GM13977 (cell line): ENCODE measurements around the gene KCNJ16.

Experiments used
- DNase-seq: peaks from one replicate; pipeline ENCODE4 v3.0.0; 2012; ENCODE audit warnings: low spot score
- CTCF ChIP-seq: IDR thresholded peaks from 2 replicates; pipeline ENCODE4 v1.5.1; 2012; ENCODE audit warnings: mild to moderate bottlenecking, control low read depth; ENCODE audit not compliant: insufficient read depth; ENCODE audit errors: extremely low read depth, missing control alignments
- in situ Hi-C: fragments of 300-500 bp; cut with MboI; formaldehyde crosslinking; loops from one replicate; pipeline ENCODE4 v1.12.0; 2022; ENCODE audit warnings: low sequenced_read_pairs, low pct_unique_long_range_greater_than_20kb, mixed read lengths, inconsistent platforms; ENCODE audit not compliant: unreplicated experiment

KCNJ16 gene

DNA sequence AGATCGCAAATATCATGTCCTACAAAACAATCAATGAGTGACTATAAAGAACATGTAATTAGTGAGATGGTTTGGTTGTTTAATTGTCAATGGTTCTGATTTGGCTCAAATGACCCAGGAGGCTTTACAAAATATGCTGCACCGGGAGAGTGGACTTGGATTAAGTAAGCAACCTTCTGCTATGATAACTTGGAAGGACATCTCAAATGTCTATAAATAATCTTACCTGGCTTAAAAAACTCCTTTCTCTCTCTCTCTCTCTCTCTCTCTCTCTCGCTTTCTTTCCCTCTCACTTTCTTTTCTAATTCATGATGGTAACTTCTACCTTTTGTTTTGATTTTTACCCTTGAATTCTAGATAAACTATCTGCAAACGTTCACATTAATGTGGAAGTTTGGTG lies 108.5 kb downstream of the KCNJ16 start:
- in situ Hi-C loops: no loop called here

DNA sequence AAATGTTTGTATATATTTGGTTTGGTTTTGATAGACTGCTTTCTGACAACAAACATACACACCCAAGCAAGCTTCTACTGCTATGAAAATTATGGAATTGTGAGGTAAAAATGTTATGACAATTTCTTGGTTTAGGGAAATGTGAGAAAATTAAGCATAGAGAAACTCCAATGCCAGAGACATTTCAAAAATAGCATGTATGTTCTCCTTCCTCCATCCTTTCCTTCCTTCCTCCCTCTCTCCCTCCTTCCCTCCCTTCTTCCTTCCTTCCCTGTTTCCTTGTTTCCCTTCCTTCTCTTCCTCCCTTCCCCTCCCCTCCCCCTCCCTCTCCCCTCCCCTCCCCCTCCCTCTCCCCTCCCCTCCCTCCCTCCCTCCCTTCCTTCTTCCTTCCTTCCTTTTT lies 109.2 kb downstream of the KCNJ16 start:
- no peak for DNase-seq
- in situ Hi-C loops: no loop called here
- TF ChIP-seq CTCF: no peak

More for the DNA sequence above, 108.5 kb downstream of the KCNJ16 start:
- DNase-seq: no peak
- no peak for TF ChIP-seq CTCF

GRCh38 chr17:70184770-70185169 lies 109.7 kb downstream of the KCNJ16 start:
- DNase-seq: no peak
- no peak for TF ChIP-seq CTCF
- in situ Hi-C loops: no loop called here
